ENCODE data around the gene CARMIL1.

GRCh38 chr6:25508051-25508450 is 228.9 kb downstream of the CARMIL1 start:
- TF ChIP-seq, protein P1, sequence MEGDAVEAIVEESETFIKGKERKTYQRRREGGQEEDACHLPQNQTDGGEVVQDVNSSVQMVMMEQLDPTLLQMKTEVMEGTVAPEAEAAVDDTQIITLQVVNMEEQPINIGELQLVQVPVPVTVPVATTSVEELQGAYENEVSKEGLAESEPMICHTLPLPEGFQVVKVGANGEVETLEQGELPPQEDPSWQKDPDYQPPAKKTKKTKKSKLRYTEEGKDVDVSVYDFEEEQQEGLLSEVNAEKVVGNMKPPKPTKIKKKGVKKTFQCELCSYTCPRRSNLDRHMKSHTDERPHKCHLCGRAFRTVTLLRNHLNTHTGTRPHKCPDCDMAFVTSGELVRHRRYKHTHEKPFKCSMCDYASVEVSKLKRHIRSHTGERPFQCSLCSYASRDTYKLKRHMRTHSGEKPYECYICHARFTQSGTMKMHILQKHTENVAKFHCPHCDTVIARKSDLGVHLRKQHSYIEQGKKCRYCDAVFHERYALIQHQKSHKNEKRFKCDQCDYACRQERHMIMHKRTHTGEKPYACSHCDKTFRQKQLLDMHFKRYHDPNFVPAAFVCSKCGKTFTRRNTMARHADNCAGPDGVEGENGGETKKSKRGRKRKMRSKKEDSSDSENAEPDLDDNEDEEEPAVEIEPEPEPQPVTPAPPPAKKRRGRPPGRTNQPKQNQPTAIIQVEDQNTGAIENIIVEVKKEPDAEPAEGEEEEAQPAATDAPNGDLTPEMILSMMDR (IDR thresholded peaks at IDR 0.05): no peak
- TF ChIP-seq POLR2A (IDR thresholded peaks at IDR 0.05) (no peak), POLR2AphosphoS5 (IDR thresholded peaks at IDR 0.05; ENCODE audit: insufficient read depth in 1 of 2, low read depth in 1 of 2) (no peak)
